Muscle layer of duodenum (tissue), 2 donors: Measurements from ENCODE around the gene KCNMA1.
"Not testable (repeated sequence)": the region's sequence is repeated elsewhere in the genome, so short reads cannot be mapped to it uniquely, and the experiment has no call there.

Experiments used
- H3K27ac ChIP-seq: one replicate; pipeline ENCODE4 v1.7.0; 2013; ENCODE audit warnings: mild to moderate bottlenecking, low read length
- H3K27me3 ChIP-seq: one replicate; pipeline ENCODE4 v1.7.0; 2013; ENCODE audit warnings: low read depth, mild to moderate bottlenecking, control low read depth, low read length
- H3K36me3 ChIP-seq, 2 donors: one replicate each; pipeline ENCODE4 v1.7.0; 2013; ENCODE audit warnings: low read length in 2 of 2, control low read depth in 1 of 2, mild to moderate bottlenecking in 1 of 2; ENCODE audit not compliant: insufficient read depth in 2 of 2, control insufficient read depth in 1 of 2
- H3K4me1 ChIP-seq, 2 donors: one replicate each; pipeline ENCODE4 v1.7.0; 2013; ENCODE audit warnings: low read length in 2 of 2, mild to moderate bottlenecking in 2 of 2, control low read depth in 1 of 2, moderate library complexity in 1 of 2; ENCODE audit not compliant: insufficient read depth in 2 of 2, control insufficient read depth in 1 of 2
- H3K4me3 ChIP-seq, 2 donors: one replicate each; pipeline ENCODE4 v1.7.0; 2013; ENCODE audit warnings: low read length in 2 of 2, low read depth in 1 of 2, mild to moderate bottlenecking in 1 of 2
- H3K9me3 ChIP-seq, 2 donors: one replicate each; pipeline ENCODE4 v1.7.0; 2013; ENCODE audit warnings: low read length in 2 of 2, control low read depth in 1 of 2, mild to moderate bottlenecking in 1 of 2; ENCODE audit not compliant: control insufficient read depth in 1 of 2
- donor health status: healthy.

The KCNMA1 gene

DNA sequence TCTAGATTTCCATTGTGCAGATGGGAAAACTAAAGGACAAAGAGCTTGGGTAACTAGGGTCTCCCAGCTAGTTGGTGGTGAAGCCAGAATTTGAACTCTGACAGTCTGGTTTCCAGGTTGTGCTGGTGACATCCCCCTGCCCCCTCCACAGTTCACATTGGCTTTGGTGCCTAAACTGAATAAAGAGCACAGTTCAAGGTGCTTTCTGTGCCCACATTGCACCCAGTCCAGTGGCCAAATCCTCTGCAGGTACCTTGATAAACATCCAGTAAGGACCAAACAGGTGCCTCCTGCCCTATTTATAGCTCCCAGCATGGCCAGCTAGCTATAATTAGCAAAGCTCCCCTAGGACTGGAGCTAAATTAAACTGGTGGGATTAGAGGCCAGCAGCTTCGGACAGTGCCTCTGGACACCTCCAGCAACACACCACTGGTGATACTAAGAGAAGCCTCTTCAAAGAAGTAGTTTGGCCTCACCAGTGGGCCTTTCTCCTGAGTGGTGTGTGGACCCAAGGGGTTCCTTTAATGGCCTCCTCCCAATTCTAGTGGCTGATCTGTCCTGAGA, 59.9 kb downstream of the KCNMA1 start:
- Histone ChIP-seq H3K4me3 (no peak overlapping the region), H3K27ac (no peak overlapping the region), H3K4me1 (peaks cover 0 to 10% of the 10 kb centered on the region in 2 donors)

DNA sequence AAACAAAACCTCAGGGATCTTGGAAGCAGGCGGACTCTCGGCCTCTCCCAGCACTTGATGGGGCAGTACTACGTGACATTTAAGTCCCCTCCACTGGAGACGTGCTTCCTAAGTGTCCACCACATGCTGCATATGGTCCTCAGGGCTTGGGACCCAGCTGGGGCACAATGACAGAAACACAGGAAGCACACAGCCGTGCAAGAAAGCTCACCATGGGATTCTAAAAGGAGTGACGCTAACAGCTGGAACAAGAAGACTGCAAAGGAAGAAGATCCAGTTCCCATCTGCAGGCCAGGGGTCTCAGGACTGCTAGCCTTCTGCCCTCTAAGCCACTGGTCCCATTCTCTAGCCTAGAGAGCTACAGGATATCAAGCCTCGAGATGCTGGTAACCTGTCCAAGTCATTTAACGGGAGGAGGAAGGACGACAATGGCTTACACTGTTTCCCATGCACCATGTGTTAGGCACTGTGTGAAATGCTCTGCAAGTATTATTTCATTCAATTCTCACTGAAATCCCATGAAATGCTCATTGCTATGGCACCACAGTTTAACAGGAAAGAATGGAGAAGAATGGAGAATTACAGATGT, 61.1 kb downstream of the KCNMA1 start:
- H3K36me3 ChIP-seq, result no peaks in the 10 kb centered on the region
- H3K27ac ChIP-seq, result no peak overlapping the region
- H3K27me3 ChIP-seq, result no peaks in the 10 kb centered on the region
- H3K9me3 ChIP-seq, result no peaks in the 10 kb centered on the region
- H3K4me1 ChIP-seq, result peaks cover 3 to 10% of the 10 kb centered on the region in 2 donors
- H3K4me3 ChIP-seq, result no peak overlapping the region

More for the DNA sequence above, 59.9 kb downstream of the KCNMA1 start:
- no peaks in the 10 kb centered on the region for H3K9me3 ChIP-seq
- no peaks in the 10 kb centered on the region for H3K27me3 ChIP-seq
- no peaks in the 10 kb centered on the region for H3K36me3 ChIP-seq

DNA sequence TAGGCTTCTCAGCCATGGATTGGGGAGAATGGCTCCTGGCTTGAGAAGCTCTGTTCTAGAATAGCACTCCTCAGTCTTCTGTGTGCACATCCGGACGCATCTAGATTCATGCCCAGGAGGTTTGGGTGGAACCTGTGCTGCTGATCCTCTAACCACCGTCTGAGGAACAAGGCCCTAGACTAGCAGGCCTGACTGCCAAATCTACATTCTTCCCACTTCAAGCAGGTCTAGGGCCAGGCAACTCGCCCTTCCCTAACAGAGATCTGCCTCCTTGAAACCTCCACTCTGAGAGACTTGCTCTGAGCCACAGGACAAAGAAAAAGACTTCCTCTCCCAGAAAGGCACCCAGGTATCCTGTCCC, 61.6 kb downstream of the KCNMA1 start:
- peaks cover 4 to 10% of the 10 kb centered on the region in 2 donors for H3K4me1 ChIP-seq

DNA sequence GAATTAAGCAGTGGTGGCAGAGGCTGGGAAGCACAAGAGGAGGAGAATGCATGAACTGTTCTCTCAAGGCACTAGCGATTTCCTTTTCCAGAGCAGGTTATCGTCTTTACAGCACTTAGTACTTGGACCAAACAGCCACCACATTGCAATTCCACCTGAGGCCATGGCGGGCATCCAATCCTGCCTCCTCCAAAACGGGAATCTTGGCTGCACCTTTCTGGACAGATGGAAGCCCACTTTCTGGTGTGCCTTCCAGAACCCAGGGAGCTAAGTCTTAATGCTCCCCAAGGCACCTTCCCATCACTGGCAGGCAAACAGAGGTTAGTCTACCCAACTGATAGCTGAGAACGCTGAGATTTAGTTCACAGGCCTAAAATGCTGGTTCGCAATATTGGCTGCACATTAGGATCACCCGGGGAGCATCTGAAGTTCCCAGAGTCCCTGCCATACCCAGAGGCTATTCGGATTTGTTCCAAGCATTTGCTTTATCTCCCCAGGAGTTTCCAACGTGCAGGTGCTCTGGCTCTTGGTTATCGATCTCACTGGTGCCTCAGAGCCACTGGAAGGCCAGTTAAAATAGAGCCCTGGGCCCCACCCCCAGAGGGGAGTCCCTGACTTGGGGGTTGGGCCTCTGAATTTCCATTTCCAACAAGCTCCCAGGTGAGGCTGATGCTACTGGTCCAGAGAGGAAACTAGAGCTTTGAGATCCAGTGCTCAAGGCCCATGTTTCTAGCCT, 62.2 kb downstream of the KCNMA1 start:
- Histone ChIP-seq H3K4me1 (peaks cover 4 to 10% of the 10 kb centered on the region in 2 donors), H3K36me3 (no peaks in the 10 kb centered on the region), H3K27ac (no peak overlapping the region), H3K4me3 (no peak overlapping the region), H3K27me3 (no peaks in the 10 kb centered on the region), H3K9me3 (no peaks in the 10 kb centered on the region)

More for the DNA sequence above, 61.6 kb downstream of the KCNMA1 start:
- Histone ChIP-seq H3K9me3 (no peaks in the 10 kb centered on the region), H3K4me3 (no peak overlapping the region), H3K27me3 (no peaks in the 10 kb centered on the region), H3K27ac (no peak overlapping the region), H3K36me3 (no peaks in the 10 kb centered on the region)

DNA sequence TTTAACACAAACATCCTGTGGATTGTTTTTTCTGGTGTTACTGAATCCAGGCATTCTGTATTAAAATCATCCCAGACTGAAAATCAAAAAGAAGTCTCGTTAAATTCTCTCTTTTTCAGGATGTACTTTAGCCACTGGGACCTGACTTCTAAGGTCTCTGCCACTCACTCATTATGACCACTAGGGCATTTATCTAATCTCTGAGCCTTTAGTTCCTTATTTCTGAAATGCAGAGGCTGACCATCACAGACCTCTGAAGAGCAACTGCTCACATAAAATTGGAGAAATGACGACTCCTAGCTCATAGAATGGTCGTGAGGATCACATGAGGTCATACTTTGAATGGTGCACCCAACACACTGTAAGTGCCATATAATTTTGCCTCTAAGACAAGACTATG, 63.2 kb downstream of the KCNMA1 start:
- peaks cover 4 to 10% of the 10 kb centered on the region in 2 donors for H3K4me1 ChIP-seq
- H3K4me3 ChIP-seq, result no peak overlapping the region
- no peaks in the 10 kb centered on the region for H3K27me3 ChIP-seq
- no peaks in the 10 kb centered on the region for H3K9me3 ChIP-seq
- no peaks in the 10 kb centered on the region for H3K36me3 ChIP-seq
- H3K27ac ChIP-seq, result no peak overlapping the region

DNA sequence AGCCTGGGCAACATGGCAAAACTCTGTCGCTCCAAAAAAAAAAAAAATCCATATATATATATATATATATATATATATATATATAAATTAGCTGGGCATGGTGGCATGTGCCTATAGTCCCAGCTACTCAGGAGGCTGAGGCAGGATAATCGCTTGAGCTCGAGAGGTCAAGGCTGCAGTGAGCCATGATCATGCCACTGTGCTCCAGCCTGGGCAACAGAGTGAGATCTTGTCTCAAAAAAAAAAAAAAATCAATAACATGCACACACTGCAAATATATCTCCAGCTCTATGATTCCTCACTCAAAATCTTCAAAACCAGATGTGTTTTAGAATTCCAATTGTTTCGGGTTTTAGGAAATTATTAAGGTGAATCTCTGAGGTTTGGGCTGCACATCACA, 65.1 kb downstream of the KCNMA1 start:
- H3K4me1 ChIP-seq, result peaks cover 4 to 10% of the 10 kb centered on the region in 2 donors
- not testable (repeated sequence) for H3K9me3 ChIP-seq, H3K4me3 ChIP-seq, H3K27me3 ChIP-seq, H3K36me3 ChIP-seq, H3K27ac ChIP-seq

DNA sequence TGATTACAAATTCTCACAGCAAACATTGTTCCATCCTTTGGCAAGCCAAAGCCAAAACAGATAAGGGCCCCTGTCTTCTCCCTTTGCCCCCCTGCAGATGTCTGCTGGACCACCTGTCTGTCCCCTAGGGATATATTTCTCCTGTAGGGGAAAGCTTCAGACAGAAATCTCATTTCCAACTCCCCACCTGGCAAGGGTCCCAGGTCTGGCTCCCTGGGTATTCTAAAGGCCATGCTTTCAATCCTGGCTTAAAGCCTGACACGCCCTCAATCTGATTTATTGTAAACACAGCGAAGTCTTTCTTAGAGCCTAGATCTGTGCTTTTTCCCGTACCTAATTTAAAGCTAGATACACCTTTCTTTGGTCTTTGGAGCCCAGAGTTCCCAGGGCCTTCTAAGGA, 66.1 kb downstream of the KCNMA1 start:
- Histone ChIP-seq H3K4me3 (no peak overlapping the region), H3K4me1 (peaks cover 4 to 11% of the 10 kb centered on the region in 2 donors), H3K27me3 (no peaks in the 10 kb centered on the region), H3K27ac (peak overlapping the region; percentile 14), H3K36me3 (no peaks in the 10 kb centered on the region), H3K9me3 (no peaks in the 10 kb centered on the region)

DNA sequence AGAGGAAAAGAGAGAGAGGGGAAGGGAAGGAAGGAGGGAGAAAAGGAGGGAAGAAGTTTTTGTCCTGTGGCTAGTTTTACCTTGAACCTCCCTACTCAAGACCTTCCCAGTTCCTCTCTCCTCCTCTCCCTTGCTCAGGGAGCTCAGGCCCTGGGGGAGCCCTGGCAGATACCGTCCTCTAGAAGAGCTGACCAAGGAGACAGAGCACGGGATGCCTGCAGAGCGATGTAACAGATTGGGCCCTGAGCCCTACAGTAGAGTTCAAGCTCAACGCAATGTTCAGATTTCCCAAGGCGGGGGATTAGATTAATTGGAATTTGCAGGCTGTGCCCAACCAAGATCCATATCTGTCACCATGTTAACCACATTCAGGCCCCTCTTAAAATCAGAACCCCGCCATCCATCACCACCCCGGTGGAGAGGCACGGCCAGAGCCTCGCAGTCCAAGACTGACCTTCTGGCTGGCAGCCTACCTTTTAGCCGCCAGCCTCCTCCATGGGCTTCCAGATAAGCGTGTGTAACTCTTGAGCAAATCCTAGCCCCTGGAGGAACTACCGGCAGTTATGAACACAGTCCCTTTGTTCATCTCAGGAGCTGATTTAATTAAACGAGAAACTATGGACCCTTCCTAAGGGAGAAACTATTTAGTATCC, 70.6 kb downstream of the KCNMA1 start:
- Histone ChIP-seq H3K36me3 (no peaks in the 10 kb centered on the region), H3K27ac (no peak overlapping the region), H3K9me3 (no peaks in the 10 kb centered on the region), H3K4me1 (peaks cover 8 to 19% of the 10 kb centered on the region in 2 donors), H3K4me3 (no peak overlapping the region), H3K27me3 (no peaks in the 10 kb centered on the region)

DNA sequence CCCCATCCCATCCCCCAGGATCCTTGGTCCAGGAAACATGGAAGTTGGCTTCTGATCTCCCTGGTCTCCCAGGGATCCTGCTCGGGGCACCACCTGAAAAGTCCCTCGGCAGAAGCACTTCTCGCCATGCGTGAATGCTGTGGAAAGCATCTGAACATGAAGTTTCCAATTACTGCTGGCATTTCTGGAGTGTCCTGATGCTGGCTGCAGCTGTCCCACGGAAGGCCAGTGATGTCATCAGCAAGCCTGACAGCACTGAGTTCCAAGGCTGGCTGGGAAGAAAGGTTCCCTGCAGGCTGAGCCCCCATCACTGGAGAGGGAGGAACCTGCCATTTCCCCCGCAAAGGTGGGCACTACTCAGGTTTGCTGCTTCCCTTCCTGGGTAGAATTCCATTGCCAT, 71.4 kb downstream of the KCNMA1 start:
- H3K4me1 ChIP-seq, result peaks cover 4 to 19% of the 10 kb centered on the region in 2 donors

DNA sequence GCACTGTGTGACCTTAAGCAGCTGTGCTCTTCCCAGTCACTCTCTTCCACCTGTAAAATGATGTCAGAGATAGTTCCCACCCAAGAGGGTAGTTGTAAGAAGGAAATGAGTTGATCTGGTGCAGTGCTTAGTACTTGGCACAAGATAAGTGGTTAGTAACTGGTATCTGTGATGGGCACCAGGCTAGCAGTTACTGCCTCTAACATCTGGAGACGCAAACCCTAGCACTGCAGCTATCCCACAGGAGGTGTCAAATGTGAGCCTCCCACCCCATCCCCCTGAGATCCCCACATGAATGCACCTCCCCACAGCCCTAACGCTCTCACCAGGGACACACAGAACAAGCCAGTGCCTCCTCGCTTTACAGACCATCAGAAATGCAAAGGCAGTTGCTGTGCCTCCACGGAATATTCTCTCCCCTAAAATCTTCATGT, 72.0 kb downstream of the KCNMA1 start:
- Histone ChIP-seq H3K27ac (no peak overlapping the region), H3K36me3 (no peaks in the 10 kb centered on the region), H3K4me1 (peaks cover 4 to 19% of the 10 kb centered on the region in 2 donors)

More for the DNA sequence above, 71.4 kb downstream of the KCNMA1 start:
- Histone ChIP-seq H3K36me3 (no peaks in the 10 kb centered on the region), H3K9me3 (no peaks in the 10 kb centered on the region), H3K27me3 (no peaks in the 10 kb centered on the region), H3K4me3 (no peak overlapping the region), H3K27ac (no peak overlapping the region)

More for the DNA sequence above, 72.0 kb downstream of the KCNMA1 start:
- Histone ChIP-seq H3K9me3 (no peaks in the 10 kb centered on the region), H3K4me3 (no peak overlapping the region), H3K27me3 (no peaks in the 10 kb centered on the region)
